HCT116 (cell line): Measurements from ENCODE around the gene RTTN. TPM values are rescaled to one million over a fixed set of nuclear protein-coding genes. Genes with fewer than 3 reads are reported as not detected.

Source experiments
- ATAC-seq: fragments of 200-7000 bp; cut with Tn5 transposase; 2 replicates; pipeline ENCODE4 v1.9.1; 2020; ENCODE audit warnings: mild to moderate bottlenecking, moderate library complexity
- BruUV-seq: library from RNA; stranded (reverse); fragments of 400-500 nt; replicated peaks from 2 replicates; lab custom pipeline; 2021; lab: Mats Ljungman, UMichigan
- CTCF ChIA-PET: fragments of 300-600 bp; sonication (Branson Sonifier 250); formaldehyde crosslinking; loops from one replicate; lab custom pipeline; 2021; ENCODE audit warnings: antibody characterized with exemption; lab: Charles Lee
- POLR2A ChIA-PET: fragments of 300-600, 350-600 bp; sonication (Branson Sonifier 250); formaldehyde crosslinking; loops from one replicate; lab custom pipeline; 2021; ENCODE audit warnings: antibody characterized with exemption; lab: Charles Lee
- RAD21 ChIA-PET, 2 experiments: fragments of 300-600 bp; sonication (Branson Sonifier 250); formaldehyde crosslinking; loops; one replicate each; lab custom pipeline; 2023; ENCODE audit warnings: low total read pairs in 2 of 2; ENCODE audit not compliant: uncharacterized antibody in 2 of 2, unreplicated experiment in 2 of 2, low non-redundant PET in 1 of 2; lab: Charles Lee
- DNase-seq: peaks from one replicate; pipeline ENCODE4 v3.0.0-alpha.2; 2010; ENCODE audit warnings: low read depth, low spot score
- H2AFZ ChIP-seq: fragments of 200-600 bp; shearing (Covaris generic), sonication (generic); 2 replicates; pipeline ENCODE4 v1.6.1; 2017; ENCODE audit warnings: low read depth, mixed run types, mixed read lengths, antibody characterized with exemption, low read length; ENCODE audit not compliant: poor library complexity, severe bottlenecking
- H3K27ac ChIP-seq: 2 replicates; pipeline ENCODE4 v1.5.1; 2012; ENCODE audit warnings: low read depth, low read length
- H3K27me3 ChIP-seq: fragments of 200-600 bp; sonication (generic); 2 replicates; pipeline ENCODE4 v1.6.1; 2016; ENCODE audit warnings: mixed run types, low read length, mixed read lengths; ENCODE audit not compliant: insufficient read depth
- H3K36me3 ChIP-seq, 2 experiments: fragments of 200-500 bp in 1 of 2; fragments of 200-600 bp in 1 of 2; sonication (Bioruptor generic) in 1 of 2; sonication (generic) in 1 of 2; 2 replicates each; pipeline versions ENCODE4 v1.5.1 to v1.6.1; 2014 to 2016; ENCODE audit warnings: low read length in 2 of 2, inconsistent platforms in 1 of 2, mixed read lengths in 1 of 2, mixed run types in 1 of 2; ENCODE audit not compliant: insufficient read depth in 2 of 2, control insufficient read depth in 1 of 2
- H3K4me1 ChIP-seq, 2 experiments: fragments of 200-600 bp in 1 of 2; sonication (generic) in 1 of 2; 2 replicates each; pipeline versions ENCODE4 v1.5.1 to v1.6.1; 2012 to 2017; ENCODE audit warnings: low read length in 2 of 2, inconsistent platforms in 1 of 2, mild to moderate bottlenecking in 1 of 2, mixed read lengths in 1 of 2, mixed run types in 1 of 2, moderate library complexity in 1 of 2; ENCODE audit not compliant: insufficient read depth in 2 of 2, control insufficient read depth in 1 of 2
- H3K4me2 ChIP-seq: fragments of 200-600 bp; sonication (generic); 2 replicates; pipeline ENCODE4 v1.6.1; 2017; ENCODE audit warnings: mixed run types, low read length, mixed read lengths
- H3K4me3 ChIP-seq, 2 experiments: fragments of 200-600 bp in 1 of 2; sonication (generic) in 1 of 2; replicated peaks in 1 of 2; 2 replicates each; pipeline ENCODE4 v1.5.1; 2011 to 2016; ENCODE audit warnings: low read length in 2 of 2, control low read depth in 1 of 2, low read depth in 1 of 2, mild to moderate bottlenecking in 1 of 2, mixed read lengths in 1 of 2, mixed run types in 1 of 2
- H3K79me2 ChIP-seq: fragments of 200-600 bp; sonication (generic); 2 replicates; pipeline ENCODE4 v1.6.1; 2017; ENCODE audit warnings: mild to moderate bottlenecking, mixed run types, low read length, moderate library complexity, mixed read lengths; ENCODE audit not compliant: insufficient read depth
- H3K9ac ChIP-seq: fragments of 200-600 bp; sonication (generic); 2 replicates; pipeline ENCODE4 v1.6.1; 2016; ENCODE audit warnings: low read length, mixed read lengths
- H3K9me2 ChIP-seq: fragments of 200-600 bp; sonication (generic), shearing (Covaris generic); 2 replicates; pipeline ENCODE4 v1.6.1; 2017; ENCODE audit warnings: mixed run types, mild to moderate bottlenecking, moderate library complexity; ENCODE audit not compliant: insufficient read depth
- H3K9me3 ChIP-seq, 2 experiments: fragments of 200-500 bp in 1 of 2; fragments of 200-600 bp in 1 of 2; sonication (Bioruptor generic) in 1 of 2; sonication (generic) in 1 of 2; 2 replicates each; pipeline ENCODE4 v1.6.1; 2014 to 2017; ENCODE audit warnings: low read length in 2 of 2, mixed read lengths in 2 of 2, inconsistent platforms in 1 of 2, low read depth in 1 of 2, mild to moderate bottlenecking in 1 of 2, mixed run types in 1 of 2, moderate library complexity in 1 of 2; ENCODE audit not compliant: control insufficient read depth in 1 of 2, insufficient read depth in 1 of 2
- H4K20me1 ChIP-seq: fragments of 200-600 bp; sonication (generic), shearing (Covaris generic); 2 replicates; pipeline ENCODE4 v1.6.1; 2017; ENCODE audit warnings: mixed run types, mild to moderate bottlenecking, moderate library complexity; ENCODE audit not compliant: insufficient read depth
- ATF3 ChIP-seq: IDR thresholded peaks from 2 replicates; pipeline ENCODE4 v1.6.1; 2012
- ELF1 ChIP-seq: IDR thresholded peaks from 2 replicates; pipeline ENCODE4 v1.6.1; 2012; ENCODE audit warnings: low read depth, borderline replicate concordance
- EZH2 ChIP-seq: fragments of 200-600 bp; sonication (generic); IDR thresholded peaks from 2 replicates; pipeline ENCODE4 v1.6.1; 2017; ENCODE audit warnings: antibody characterized with exemption, mixed run types
- EZH2phosphoT487 ChIP-seq: fragments of 200-600 bp; IDR thresholded peaks from 2 replicates; pipeline ENCODE4 v1.6.1; 2018; ENCODE audit warnings: antibody characterized with exemption, borderline replicate concordance
- FOSL1 ChIP-seq: IDR thresholded peaks from 2 replicates; pipeline ENCODE4 v1.6.1; 2012; ENCODE audit warnings: low read depth
- JUND ChIP-seq: IDR thresholded peaks from 2 replicates; pipeline ENCODE4 v1.6.1; 2012
- MAX ChIP-seq: IDR thresholded peaks from 2 replicates; pipeline ENCODE4 v1.6.1; 2012
- POLR2A ChIP-seq: IDR thresholded peaks from 2 replicates; pipeline ENCODE4 v1.7.0; 2011; ENCODE audit warnings: borderline replicate concordance; ENCODE audit not compliant: insufficient read depth, insufficient read length; ENCODE audit errors: extremely low read depth
- SIN3A ChIP-seq: IDR thresholded peaks from 2 replicates; pipeline ENCODE4 v1.6.1; 2012; ENCODE audit warnings: low read depth
- SRF ChIP-seq: IDR thresholded peaks from 2 replicates; pipeline ENCODE4 v1.6.1; 2012; ENCODE audit warnings: low read depth
- TCF7L2 ChIP-seq: IDR thresholded peaks from 2 replicates; pipeline ENCODE4 v1.7.0; 2011; ENCODE audit warnings: borderline replicate concordance, inconsistent platforms; ENCODE audit not compliant: insufficient read depth, insufficient read length; ENCODE audit errors: extremely low read depth
- YY1 ChIP-seq: IDR thresholded peaks from 2 replicates; pipeline ENCODE4 v1.6.1; 2011; ENCODE audit warnings: low read length, low read depth, moderate library complexity, mild to moderate bottlenecking; ENCODE audit not compliant: insufficient replicate concordance; ENCODE audit errors: extremely low read depth
- ZBTB33 ChIP-seq: IDR thresholded peaks from 2 replicates; pipeline ENCODE4 v1.6.1; 2011; ENCODE audit warnings: mild to moderate bottlenecking, low read length, moderate library complexity; ENCODE audit not compliant: insufficient replicate concordance; ENCODE audit errors: extremely low read depth
- ZNF274 ChIP-seq: fragments of 200-500 bp; sonication (Bioruptor generic); IDR thresholded peaks from 2 replicates; pipeline ENCODE4 v1.6.1; 2014; ENCODE audit warnings: mild to moderate bottlenecking, low read depth, low read length, inconsistent platforms
- intact Hi-C: fragments of 100-400 bp; cut with micrococcal nuclease; formaldehyde crosslinking; loops from 2 replicates; pipeline ENCODE4 v1.10.0; 2022
- total RNA-seq: library from RNA; stranded (reverse); gene quantifications from one replicate; pipeline ENCODE4 v1.2.1, GENCODE V29; 2021; ENCODE audit not compliant: unreplicated experiment
- TF ChIP-seq, protein P1 (sequence below), 3 experiments: fragments of 200-600 bp in 1 of 3; sonication (generic) in 1 of 3; IDR thresholded peaks in 2 of 3; conservative IDR thresholded peaks in 1 of 3; 2 replicates each; pipeline ENCODE4 v1.5.1; 2012 to 2017; ENCODE audit warnings: low read depth in 2 of 3, low read length in 2 of 3, antibody characterized with exemption in 1 of 3, borderline replicate concordance in 1 of 3, control low read depth in 1 of 3, mild to moderate bottlenecking in 1 of 3, mixed read lengths in 1 of 3, mixed run types in 1 of 3, moderate library complexity in 1 of 3; ENCODE audit not compliant: insufficient read depth in 1 of 3

RTTN gene
- total RNA-seq, 1 experiment from 2014 or later: 41.2 TPM

DNA sequence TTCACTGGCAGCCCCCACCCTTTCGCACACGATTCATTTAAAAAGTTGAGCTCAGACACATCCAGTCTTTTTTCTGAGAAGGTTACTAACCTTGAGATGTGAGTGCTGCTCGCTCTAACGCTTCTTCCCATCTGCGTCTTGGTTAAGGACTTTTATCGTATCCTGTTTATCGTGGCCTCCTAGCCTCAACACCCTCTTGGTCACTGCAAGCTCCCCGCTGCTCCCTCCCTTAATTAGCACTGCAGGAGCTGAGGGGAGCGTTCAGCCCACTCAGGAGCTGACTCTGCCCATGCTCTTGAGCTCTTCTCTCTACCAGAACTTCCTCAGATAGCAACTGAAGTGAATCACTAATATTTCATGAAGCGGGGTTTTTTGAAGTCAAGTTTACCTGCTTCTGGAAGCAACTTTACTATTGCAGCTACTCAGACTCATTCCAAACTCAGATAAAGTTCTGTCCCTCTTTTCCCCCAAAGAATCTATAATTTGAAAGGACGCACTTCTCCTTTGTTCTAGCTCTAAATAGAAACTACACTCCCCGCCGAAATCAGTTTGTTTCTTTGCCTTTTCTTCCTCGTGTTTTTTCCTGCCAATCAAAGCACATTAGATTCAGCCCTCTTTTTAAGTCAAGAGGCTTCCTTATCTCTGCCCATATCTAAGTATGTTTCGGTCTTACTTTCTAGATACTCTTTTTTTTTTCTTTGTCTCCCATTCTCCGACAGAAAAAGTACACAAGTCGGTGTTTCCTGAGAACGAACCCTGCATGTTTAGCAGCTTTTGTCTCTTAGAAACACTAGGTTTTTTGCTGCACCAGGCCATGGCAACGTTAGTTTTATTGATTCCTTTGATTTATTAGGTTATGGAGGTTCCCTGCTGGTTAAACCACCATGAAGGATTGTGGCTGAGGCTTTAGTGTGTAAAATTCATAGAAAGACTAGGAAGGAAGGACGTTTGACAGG lies 248.5 kb downstream of the RTTN start (continued):
- no peak for TF ChIP-seq ZBTB33
- TF ChIP-seq, all 23 proteins: peak for 0

- no peaks in the 10 kb centered on the region for H3K4me1 ChIP-seq
- intact Hi-C loops: loop anchor here (5.0 kb wide), 1 partner anchor 49 kb away; no protein-coding TSS in a partner anchor
- BruUV-seq: no TSS peak
- H2AFZ ChIP-seq: no peak overlapping the region
- ChIA-PET POLR2A (no interaction called here), RAD21 (no interaction called here), CTCF (no interaction called here)
- no peaks in the 10 kb centered on the region for H3K9me3 ChIP-seq
- H3K27me3 ChIP-seq: no peaks in the 10 kb centered on the region
- no peak overlapping the region for H3K4me2 ChIP-seq
- H3K9me2 ChIP-seq: no peaks in the 10 kb centered on the region
- no peak overlapping the region for H3K4me3 ChIP-seq
- ATAC-seq (no peak), DNase-seq (no peak)
- no peak for TF ChIP-seq SRF
- no peak for TF ChIP-seq FOSL1
- no peak for TF ChIP-seq JUND
- TF ChIP-seq POLR2A: no peak
- no peak for TF ChIP-seq TCF7L2
- no peak for TF ChIP-seq MAX
- no peak for TF ChIP-seq SIN3A
- no peak for TF ChIP-seq ZNF274
- TF ChIP-seq EZH2phosphoT487: no peak
- TF ChIP-seq, protein P1, sequence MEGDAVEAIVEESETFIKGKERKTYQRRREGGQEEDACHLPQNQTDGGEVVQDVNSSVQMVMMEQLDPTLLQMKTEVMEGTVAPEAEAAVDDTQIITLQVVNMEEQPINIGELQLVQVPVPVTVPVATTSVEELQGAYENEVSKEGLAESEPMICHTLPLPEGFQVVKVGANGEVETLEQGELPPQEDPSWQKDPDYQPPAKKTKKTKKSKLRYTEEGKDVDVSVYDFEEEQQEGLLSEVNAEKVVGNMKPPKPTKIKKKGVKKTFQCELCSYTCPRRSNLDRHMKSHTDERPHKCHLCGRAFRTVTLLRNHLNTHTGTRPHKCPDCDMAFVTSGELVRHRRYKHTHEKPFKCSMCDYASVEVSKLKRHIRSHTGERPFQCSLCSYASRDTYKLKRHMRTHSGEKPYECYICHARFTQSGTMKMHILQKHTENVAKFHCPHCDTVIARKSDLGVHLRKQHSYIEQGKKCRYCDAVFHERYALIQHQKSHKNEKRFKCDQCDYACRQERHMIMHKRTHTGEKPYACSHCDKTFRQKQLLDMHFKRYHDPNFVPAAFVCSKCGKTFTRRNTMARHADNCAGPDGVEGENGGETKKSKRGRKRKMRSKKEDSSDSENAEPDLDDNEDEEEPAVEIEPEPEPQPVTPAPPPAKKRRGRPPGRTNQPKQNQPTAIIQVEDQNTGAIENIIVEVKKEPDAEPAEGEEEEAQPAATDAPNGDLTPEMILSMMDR (IDR thresholded peaks at IDR 0.05 in 2 of 3, conservative IDR thresholded peaks at IDR 0.05 in 1 of 3; ENCODE audit: borderline replicate concordance in 1 of 3, insufficient read depth in 1 of 3, low read depth in 2 of 3, low read length in 2 of 3): no peak
- no peak for TF ChIP-seq EZH2
- TF ChIP-seq ELF1: no peak
- no peak for TF ChIP-seq YY1
- TF ChIP-seq ATF3: no peak
- H4K20me1 ChIP-seq: no peaks in the 10 kb centered on the region
- H3K36me3 ChIP-seq: no peaks in the 10 kb centered on the region
- H3K79me2 ChIP-seq: no peaks in the 10 kb centered on the region
- no peak overlapping the region for H3K9ac ChIP-seq
- H3K27ac ChIP-seq: no peak overlapping the region
Observed at GRCh38 chr18:69956057-69956456, 249.4 kb downstream of the RTTN start.
